Suprapubic skin (tissue), 4 donors: ENCODE results near the gene SLC26A2. TPM values are rescaled to one million over a fixed set of nuclear protein-coding genes. Genes with fewer than 3 reads are reported as not detected.

ENCODE experiments used
- DNase-seq, 2 donors: peaks; one replicate each; pipeline ENCODE4 v3.0.0-alpha.2; 2019; ENCODE audit warnings: low spot score in 2 of 2
- H3K27ac ChIP-seq: fragments of 200-600 bp; sonication (generic); one replicate; pipeline ENCODE4 v1.5.1; 2019
- H3K27me3 ChIP-seq: fragments of 200-600 bp; sonication (generic); one replicate; pipeline ENCODE4 v1.5.1; 2019
- H3K36me3 ChIP-seq: fragments of 200-600 bp; sonication (generic); one replicate; pipeline ENCODE4 v1.5.1; 2019
- H3K4me1 ChIP-seq: fragments of 200-600 bp; sonication (generic); one replicate; pipeline ENCODE4 v1.5.1; 2019
- H3K4me3 ChIP-seq: fragments of 200-600 bp; sonication (generic); one replicate; pipeline ENCODE4 v1.5.1; 2019; ENCODE audit warnings: mild to moderate bottlenecking
- H3K9me3 ChIP-seq: fragments of 200-600 bp; sonication (generic); one replicate; pipeline ENCODE4 v1.5.1; 2019
- CTCF ChIP-seq, 2 donors: fragments of 200-600 bp in 1 of 2; fragments of 450-650 bp in 1 of 2; sonication (generic) in 1 of 2; IDR thresholded peaks; one replicate each; pipeline ENCODE4 v1.5.1; 2016 to 2019; ENCODE audit warnings: antibody characterized with exemption in 2 of 2, mild to moderate bottlenecking in 1 of 2, moderate library complexity in 1 of 2
- EP300 ChIP-seq: sonication (generic); formaldehyde crosslinking; IDR thresholded peaks from one replicate; pipeline ENCODE4 v1.6.1; 2017; ENCODE audit warnings: antibody characterized with exemption
- POLR2A ChIP-seq, 2 donors: fragments of 450-650 bp; IDR thresholded peaks; one replicate each; pipeline ENCODE4 v1.6.1; 2017; ENCODE audit warnings: antibody characterized with exemption in 2 of 2, mild to moderate bottlenecking in 2 of 2, moderate library complexity in 2 of 2
- POLR2AphosphoS5 ChIP-seq, 3 donors: sonication (generic); formaldehyde crosslinking; IDR thresholded peaks; one replicate each; pipeline ENCODE4 v1.6.1; 2017; ENCODE audit warnings: antibody characterized with exemption in 3 of 3
- WGBS: methylation state at CpG from one replicate; pipeline ENCODE4 v1.1.5; 2018; 5-methylcytosine and 5-hydroxymethylcytosine counted together
- total RNA-seq, 4 donors: library from RNA; depleted of rRNA; stranded (reverse); fragments of >200 nt; gene quantifications; one replicate each; pipeline ENCODE4 v1.1.0, GENCODE V29; 2016

SLC26A2 gene
- total RNA-seq, 4 donors from 2014 or later: 29.9 to 62.2 (median 46.0) TPM

- H3K27me3 ChIP-seq: no peaks in the 10 kb centered on the region
- TF ChIP-seq CTCF (IDR thresholded peaks at IDR 0.05) (no peak), EP300 (no peak), POLR2A (IDR thresholded peaks at IDR 0.05) (no peak), POLR2AphosphoS5 (IDR thresholded peaks at IDR 0.05) (no peak)
- H3K4me3 ChIP-seq: no peak overlapping the region
- no peak for DNase-seq
- no peak overlapping the region for H3K27ac ChIP-seq
- no peaks in the 10 kb centered on the region for H3K36me3 ChIP-seq
- 68% methylated on average over 6 of the region's 6 CpGs for WGBS
- H3K9me3 ChIP-seq: no peaks in the 10 kb centered on the region
- H3K4me1 ChIP-seq: no peaks in the 10 kb centered on the region
These were observed 9.3 kb upstream of the SLC26A2 start for GRCh38 chr5:149951138-149951749.

- 82% methylated on average over 9 of the region's 9 CpGs for WGBS
- Histone ChIP-seq H3K27ac (peak overlapping the region; percentile 2), H3K4me3 (no peak overlapping the region), H3K9me3 (no peaks in the 10 kb centered on the region), H3K4me1 (no peaks in the 10 kb centered on the region), H3K27me3 (no peaks in the 10 kb centered on the region), H3K36me3 (no peaks in the 10 kb centered on the region)
- TF ChIP-seq POLR2AphosphoS5 (IDR thresholded peaks at IDR 0.05) (no peak), CTCF (IDR thresholded peaks at IDR 0.05) (no peak), EP300 (no peak), POLR2A (IDR thresholded peaks at IDR 0.05) (no peak)
- DNase-seq: no peak
These were observed 7.0 kb upstream of the SLC26A2 start for GRCh38 chr5:149953436-149954121.

GRCh38 chr5:149954798-149955197 is 5.8 kb upstream of the SLC26A2 start:
- Histone ChIP-seq H3K27ac (no peak overlapping the region), H3K27me3 (no peaks in the 10 kb centered on the region), H3K36me3 (no peaks in the 10 kb centered on the region), H3K4me3 (no peak overlapping the region), H3K9me3 (no peaks in the 10 kb centered on the region), H3K4me1 (peaks cover 5% of the 10 kb centered on the region)
- WGBS: 84% methylated on average over 6 of the region's 6 CpGs
- TF ChIP-seq POLR2AphosphoS5 (IDR thresholded peaks at IDR 0.05) (no peak), CTCF (IDR thresholded peaks at IDR 0.05) (no peak), POLR2A (IDR thresholded peaks at IDR 0.05) (no peak), EP300 (no peak)
- DNase-seq: no peak

- TF ChIP-seq EP300: no peak
- no peak for TF ChIP-seq POLR2A (IDR thresholded peaks at IDR 0.05)
- DNase-seq: no peak
- Histone ChIP-seq H3K27me3 (no peaks in the 10 kb centered on the region), H3K27ac (no peak overlapping the region), H3K36me3 (no peaks in the 10 kb centered on the region), H3K9me3 (no peaks in the 10 kb centered on the region), H3K4me3 (no peak overlapping the region), H3K4me1 (peaks cover 19% of the 10 kb centered on the region)
- WGBS: 73% methylated on average over 5 of the region's 5 CpGs
These were observed 3.9 kb upstream of the SLC26A2 start for GRCh38 chr5:149956685-149957084.

- H3K36me3 ChIP-seq: no peaks in the 10 kb centered on the region
- no peak overlapping the region for H3K27ac ChIP-seq
- H3K4me3 ChIP-seq: no peak overlapping the region
- no peak for TF ChIP-seq CTCF (IDR thresholded peaks at IDR 0.05)
- no peak for TF ChIP-seq POLR2A (IDR thresholded peaks at IDR 0.05)
- no peak for TF ChIP-seq EP300
- TF ChIP-seq POLR2AphosphoS5 (IDR thresholded peaks at IDR 0.05): no peak
- DNase-seq: no peak
- no peaks in the 10 kb centered on the region for H3K27me3 ChIP-seq
- no peaks in the 10 kb centered on the region for H3K9me3 ChIP-seq
- peaks cover 24% of the 10 kb centered on the region for H3K4me1 ChIP-seq
- WGBS: 88% methylated on average over 4 of the region's 4 CpGs
These were observed 2.7 kb upstream of the SLC26A2 start for GRCh38 chr5:149957855-149958254.
